Mesodermal cell (in vitro differentiated cells): ENCODE data around the gene SNORC. TPM values are rescaled to one million over a fixed set of nuclear protein-coding genes. Genes with fewer than 3 reads are reported as not detected.

ENCODE experiments used
- H3K27ac ChIP-seq: 2 replicates; pipeline ENCODE4 v1.7.0; 2013; ENCODE audit warnings: mild to moderate bottlenecking, low read depth, low read length, moderate library complexity; ENCODE audit not compliant: severe bottlenecking
- H3K36me3 ChIP-seq: 2 replicates; pipeline ENCODE4 v1.7.1; 2013; ENCODE audit warnings: mild to moderate bottlenecking, low read length, moderate library complexity; ENCODE audit not compliant: control insufficient read depth, insufficient read depth
- H3K4me1 ChIP-seq: one replicate; pipeline ENCODE4 v1.7.1; 2013; ENCODE audit warnings: mild to moderate bottlenecking, low read length; ENCODE audit not compliant: insufficient read depth, control insufficient read depth, poor library complexity, severe bottlenecking
- H3K4me3 ChIP-seq: 2 replicates; pipeline ENCODE4 v1.7.0; 2013; ENCODE audit warnings: low read length, control low read depth, mild to moderate bottlenecking; ENCODE audit not compliant: insufficient read depth, poor library complexity, severe bottlenecking; ENCODE audit errors: extremely low read depth
- H3K9me3 ChIP-seq: 2 replicates; pipeline ENCODE4 v1.7.1; 2013; ENCODE audit warnings: mild to moderate bottlenecking, low read length, moderate library complexity; ENCODE audit not compliant: control insufficient read depth
- WGBS, 2 experiments: methylation state at CpG; one replicate each; pipeline ENCODE4 v1.1.5; 2013; ENCODE audit warnings: missing lambda C conversion rate in 2 of 2; ENCODE audit not compliant: insufficient coverage in 2 of 2; 5-methylcytosine and 5-hydroxymethylcytosine counted together
- polyA plus RNA-seq, 2 experiments: library from polyadenylated mRNA; stranded (reverse); fragments of 50-300 nt; gene quantifications; one replicate each; pipeline ENCODE4 v1.2.3, GENCODE V29; 2013

The SNORC gene
- polyA plus RNA-seq (2013, experiment 1 of 2), result 2.5 TPM
- 0.86 TPM for polyA plus RNA-seq (2013, experiment 2 of 2)

- no peaks in the 10 kb centered on the region for H3K36me3 ChIP-seq
- WGBS, 2 experiments, result 93 to 94% methylated on average over 16 of the region's 21 CpGs
Observed at GRCh38 chr2:232870018-232870765, at the start of gene SNORC. SNORC (plus strand) TSS chr2:232870264; CDS start chr2:232870342, 78 bp downstream.

GRCh38 chr2:232829988-232830387, 40.1 kb upstream of the SNORC start:
- no peaks in the 10 kb centered on the region for H3K4me1 ChIP-seq
- no peak overlapping the region for H3K4me3 ChIP-seq
- H3K36me3 ChIP-seq, result peaks cover 79% of the 10 kb centered on the region
- 84% methylated on average over 2 of the region's 3 CpGs; no CpG with 5 or more reads in 1 of the 2 experiments for WGBS, 2 experiments
- H3K9me3 ChIP-seq, result no peaks in the 10 kb centered on the region
- H3K27ac ChIP-seq, result no peak overlapping the region

More at GRCh38 chr2:232870018-232870765, at the start of gene SNORC:
- H3K4me1 ChIP-seq, result no peaks in the 10 kb centered on the region
- H3K27ac ChIP-seq, result no peak within 1 kb of the TSS
- no peak within 1 kb of the TSS for H3K4me3 ChIP-seq
- no peaks in the 10 kb centered on the region for H3K9me3 ChIP-seq

- peaks cover 80% of the 10 kb centered on the region for H3K36me3 ChIP-seq
Observed at GRCh38 chr2:232831496-232831895, 38.6 kb upstream of the SNORC start.

GRCh38 chr2:232833830-232834229, 36.2 kb upstream of the SNORC start:
- 100% methylated on average over 1 of the region's 1 CpG; no CpG with 5 or more reads in 1 of the 2 experiments for WGBS, 2 experiments
- Histone ChIP-seq H3K4me3 (no peak overlapping the region), H3K4me1 (peaks cover 11% of the 10 kb centered on the region), H3K27ac (no peak overlapping the region), H3K9me3 (no peaks in the 10 kb centered on the region), H3K36me3 (peaks cover 79% of the 10 kb centered on the region)

More at GRCh38 chr2:232831496-232831895, 38.6 kb upstream of the SNORC start:
- Histone ChIP-seq H3K27ac (no peak overlapping the region), H3K4me3 (no peak overlapping the region), H3K9me3 (no peaks in the 10 kb centered on the region), H3K4me1 (no peaks in the 10 kb centered on the region)
- WGBS, 2 experiments, result 100% methylated on average over 1 of the region's 3 CpGs

- Histone ChIP-seq H3K27ac (no peak overlapping the region), H3K4me3 (no peak overlapping the region), H3K9me3 (no peaks in the 10 kb centered on the region), H3K4me1 (peaks cover 14% of the 10 kb centered on the region), H3K36me3 (peaks cover 86% of the 10 kb centered on the region)
- 90 to 98% methylated on average over 7 to 11 of the region's 14 CpGs for whole genome bisulfite sequencing, 2 experiments
Observed at GRCh38 chr2:232835687-232836208, 34.3 kb upstream of the SNORC start.

- Histone ChIP-seq H3K36me3 (peaks cover 86% of the 10 kb centered on the region), H3K27ac (no peak overlapping the region), H3K4me3 (no peak overlapping the region), H3K4me1 (peaks cover 14% of the 10 kb centered on the region), H3K9me3 (no peaks in the 10 kb centered on the region)
- WGBS, 2 experiments, result 95 to 100% methylated on average over 4 of the region's 4 CpGs
Observed at GRCh38 chr2:232836934-232837333, 33.1 kb upstream of the SNORC start.

- 92 to 93% methylated on average over 2 of the region's 2 CpGs for WGBS, 2 experiments
- Histone ChIP-seq H3K9me3 (no peaks in the 10 kb centered on the region), H3K4me1 (peaks cover 14% of the 10 kb centered on the region), H3K36me3 (peaks cover 74% of the 10 kb centered on the region), H3K27ac (no peak overlapping the region), H3K4me3 (no peak overlapping the region)
Observed at GRCh38 chr2:232838406-232838874, 31.6 kb upstream of the SNORC start.

- Histone ChIP-seq H3K27ac (no peak overlapping the region), H3K9me3 (no peaks in the 10 kb centered on the region), H3K4me3 (no peak overlapping the region), H3K36me3 (peaks cover 71% of the 10 kb centered on the region), H3K4me1 (peaks cover 14% of the 10 kb centered on the region)
- WGBS, 2 experiments, result 97 to 100% methylated on average over 7 of the region's 9 CpGs
Observed at GRCh38 chr2:232839411-232840079, 30.5 kb upstream of the SNORC start.

GRCh38 chr2:232842689-232843088, 27.4 kb upstream of the SNORC start:
- Histone ChIP-seq H3K4me3 (no peak overlapping the region), H3K36me3 (peaks cover 77% of the 10 kb centered on the region), H3K9me3 (no peaks in the 10 kb centered on the region), H3K4me1 (peaks cover 14% of the 10 kb centered on the region), H3K27ac (no peak overlapping the region)
- 29 to 86% methylated on average over 1 to 2 of the region's 2 CpGs for WGBS, 2 experiments

- H3K36me3 ChIP-seq, result peaks cover 81% of the 10 kb centered on the region
- WGBS, 2 experiments, result 78 to 96% methylated on average over 2 of the region's 3 CpGs
- no peaks in the 10 kb centered on the region for H3K9me3 ChIP-seq
- H3K4me1 ChIP-seq, result peaks cover 3% of the 10 kb centered on the region
- H3K27ac ChIP-seq, result no peak overlapping the region
- no peak overlapping the region for H3K4me3 ChIP-seq
Observed at GRCh38 chr2:232843834-232844233, 26.2 kb upstream of the SNORC start.
